ENCODE measurements around the gene CTBP1. TPM values are rescaled to one million over a fixed set of nuclear protein-coding genes. Genes with fewer than 3 reads are reported as not detected.

Gene CTBP1
- total RNA-seq, 1 experiment from 2014 or later, result 136 TPM

- no CpG with 5 or more reads among the region's 22 CpGs for WGBS (ENCODE audit: extremely low coverage, insufficient read length, low lambda C conversion rate)
- Histone ChIP-seq H3K14ac (ENCODE audit: insufficient read depth, low read length) (no peak overlapping the region), H3K27ac (ENCODE audit: insufficient read length, low read depth, low read length) (no peak overlapping the region), H3K18ac (ENCODE audit: insufficient read length, low read depth, low read length) (no peak overlapping the region), H3K9ac (ENCODE audit: extremely low read depth, insufficient read length, low read length) (no peak overlapping the region), H4K20me1 (ENCODE audit: control insufficient read depth, insufficient read depth, insufficient read length) (no peaks in the 10 kb centered on the region), H3K4ac (ENCODE audit: low read depth, low read length) (no peak overlapping the region), H3K4me2 (ENCODE audit: insufficient read depth, insufficient read length, low read length) (no peak overlapping the region), H2AK5ac (ENCODE audit: insufficient read length, low read length) (no peak overlapping the region), H3K79me2 (ENCODE audit: insufficient read depth, low read length) (no peaks in the 10 kb centered on the region), H2BK120ac (ENCODE audit: low read depth, low read length, poor library complexity, severe bottlenecking) (no peak overlapping the region), H3K79me1 (ENCODE audit: insufficient read depth, low read depth, low read length, poor library complexity, severe bottlenecking) (no peaks in the 10 kb centered on the region), H2BK20ac (ENCODE audit: low read depth, low read length, poor library complexity, severe bottlenecking) (no peak overlapping the region), H2BK15ac (ENCODE audit: low read depth, low read length) (no peak overlapping the region), H3K27me3 (ENCODE audit: insufficient read depth, low read length) (no peaks in the 10 kb centered on the region), H3K23me2 (ENCODE audit: insufficient read length, low read depth, low read length, poor library complexity, severe bottlenecking) (peaks cover 3% of the 10 kb centered on the region), H2BK12ac (ENCODE audit: insufficient read length, low read depth, low read length) (no peak overlapping the region), H4K91ac (ENCODE audit: insufficient read length, low read depth, low read length) (no peak overlapping the region), H3K4me1 (ENCODE audit: insufficient read depth, low read length) (no peaks in the 10 kb centered on the region), H3K56ac (ENCODE audit: insufficient read length, low read depth, low read length) (no peak overlapping the region), H3T11ph (ENCODE audit: low read length) (no peak overlapping the region), H2BK5ac (ENCODE audit: insufficient read length, low read length) (no peak overlapping the region), H4K5ac (ENCODE audit: insufficient read length, low read depth, low read length) (no peak overlapping the region), H4K8ac (replicated peaks; ENCODE audit: insufficient read length, low read depth, low read length) (no peak overlapping the region), H3K9me3 (ENCODE audit: control insufficient read depth, low read depth, low read length) (no peaks in the 10 kb centered on the region), H2AFZ (ENCODE audit: low read length) (no peak overlapping the region), H3K23ac (ENCODE audit: insufficient read length, low read depth, low read length) (no peak overlapping the region)
- H3K27me3 Mint-ChIP-seq (ENCODE audit: low read depth), result no peaks in the 10 kb centered on the region
- no peak for DNase-seq
- H3K27ac Mint-ChIP-seq, result no peak overlapping the region
- TF ChIP-seq CTCF (conservative IDR thresholded peaks at IDR 0.05), result no peak
- peaks cover 2 to 19% (median 16%) of the 10 kb centered on the region in 3 experiments; a peak in 6 of 7 replicates for H3K36me3 Mint-ChIP-seq (ENCODE audit: insufficient read depth in 1 of 3, low read depth in 3 of 3)
- no peak overlapping the region for H3K4me3 Mint-ChIP-seq
- H3K4me1 Mint-ChIP-seq, result no peaks in the 10 kb centered on the region
- no peaks in the 10 kb centered on the region for H3K9me3 Mint-ChIP-seq
These were observed 38.6 kb downstream of the CTBP1 start for GRCh38 chr4:1210241-1210841.

Measured in H9 (cell line).